Measurements from ENCODE around the gene R3HDM4.

DNA sequence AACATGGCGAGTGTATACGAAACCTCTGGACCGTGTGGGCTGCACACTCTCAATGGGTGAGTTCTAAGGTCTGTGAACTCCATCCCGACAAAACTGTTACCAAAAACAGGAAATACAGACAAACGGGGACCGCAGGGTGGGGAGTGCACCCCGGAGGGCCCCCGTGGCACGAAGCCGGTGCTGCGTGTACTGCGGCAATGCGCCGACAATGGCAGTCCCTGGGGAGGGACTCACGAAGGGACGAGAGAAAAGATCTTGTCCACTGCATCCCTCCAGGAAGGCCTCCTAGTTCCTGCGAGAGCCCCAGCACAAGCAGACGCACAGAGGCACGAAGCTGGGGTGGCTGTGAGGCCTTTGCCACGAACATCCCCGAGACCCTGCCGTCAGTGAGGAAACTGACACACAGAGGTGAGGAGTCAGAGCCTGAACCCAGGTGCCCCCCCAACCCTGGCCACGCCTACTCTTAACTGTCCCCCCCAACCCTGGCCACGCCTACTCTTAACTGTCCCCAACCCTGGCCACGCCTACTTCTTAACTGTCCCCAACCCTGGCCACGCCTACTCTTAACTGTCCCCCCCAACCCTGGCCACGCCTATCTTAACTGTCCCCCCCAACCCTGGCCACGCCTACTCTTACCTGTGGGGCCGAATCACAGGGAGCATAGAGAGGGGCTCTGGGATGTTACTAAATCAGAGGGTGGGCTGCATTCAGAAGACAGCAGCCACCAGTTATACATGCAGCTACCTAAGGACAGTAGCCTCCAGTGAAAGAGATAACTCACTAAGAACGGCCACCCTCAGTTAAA, 24.2 kb downstream of the R3HDM4 start:
- TF ChIP-seq GATA3 (IDR thresholded peaks at IDR 0.05; ENCODE audit: low read depth, low read length) (no peak), GATA2 (IDR thresholded peaks at IDR 0.05; ENCODE audit: low read depth, low read length) (no peak)

Data from SH-SY5Y (cell line).